HEK293 (cell line): ENCODE results near the gene HS3ST5.

Source experiments
- CTCF ChIA-PET: fragments of 350-600 bp; formaldehyde crosslinking; extraction: SDS; loops from one replicate; lab custom pipeline; 2021; ENCODE audit warnings: antibody characterized with exemption; lab: Yijun Ruan, JAX
- POLR2A ChIA-PET: fragments of 300-600 bp; formaldehyde crosslinking; extraction: SDS; loops from one replicate; lab custom pipeline; 2020; ENCODE audit warnings: antibody characterized with exemption, inconsistent platforms; lab: Yijun Ruan, JAX
- H3K27ac ChIP-seq: fragments of 200-500 bp; sonication (Bioruptor generic); 2 replicates; pipeline ENCODE4 v1.5.1; 2014; ENCODE audit warnings: low read depth, low read length, control low read depth, inconsistent platforms; ENCODE audit errors: extremely low read depth
- H3K36me3 ChIP-seq, 2 experiments: fragments of 200-500 bp in 1 of 2; sonication (Bioruptor generic) in 1 of 2; 1 replicate in 1 of 2; 2 replicates in 1 of 2; pipeline ENCODE4 v1.5.1; 2014 to 2017; ENCODE audit warnings: inconsistent platforms in 2 of 2, low read length in 2 of 2; ENCODE audit not compliant: control insufficient read depth in 2 of 2, insufficient read depth in 1 of 2
- H3K4me1 ChIP-seq: fragments of 200-500 bp; sonication (Bioruptor generic); 2 replicates; pipeline ENCODE4 v1.5.1; 2014; ENCODE audit warnings: mild to moderate bottlenecking, low read length, inconsistent platforms; ENCODE audit not compliant: control insufficient read depth, insufficient read depth
- H3K4me3 ChIP-seq: 2 replicates; pipeline ENCODE4 v1.5.1; 2011; ENCODE audit warnings: low read depth, mild to moderate bottlenecking, control low read depth, low read length, moderate library complexity
- H3K9me3 ChIP-seq: fragments of 200-500 bp; sonication (Bioruptor generic); 2 replicates; pipeline ENCODE4 v1.5.1; 2014; ENCODE audit warnings: low read depth, low read length, inconsistent platforms; ENCODE audit not compliant: control insufficient read depth, insufficient read depth
- ATF2 ChIP-seq: fragments of 450-650 bp; formaldehyde crosslinking; IDR thresholded peaks from 2 replicates; pipeline ENCODE4 v1.5.1; 2016; ENCODE audit warnings: missing biosample characterization, missing genetic modification characterization, low read depth
- BCL11B ChIP-seq: fragments of 450-650 bp; formaldehyde crosslinking; IDR thresholded peaks from 2 replicates; pipeline ENCODE4 v1.5.1; 2016; ENCODE audit warnings: low read depth, missing biosample characterization, missing genetic modification characterization
- GLIS2 ChIP-seq: fragments of 450-650 bp; formaldehyde crosslinking; IDR thresholded peaks from 2 replicates; pipeline ENCODE4 v1.5.1; 2016; ENCODE audit warnings: missing biosample characterization, missing genetic modification characterization
- HOXD13 ChIP-seq: sonication (generic); formaldehyde crosslinking; IDR thresholded peaks from 2 replicates; pipeline ENCODE4 v1.8.0; 2022; ENCODE audit warnings: missing genetic modification reagents, borderline replicate concordance
- KLF16 ChIP-seq: fragments of 450-650 bp; formaldehyde crosslinking; IDR thresholded peaks from 2 replicates; pipeline ENCODE4 v1.5.1; 2017; ENCODE audit warnings: missing biosample characterization, missing genetic modification characterization
- SCRT1 ChIP-seq: fragments of 450-650 bp; formaldehyde crosslinking; IDR thresholded peaks from 2 replicates; pipeline ENCODE4 v1.5.1; 2016; ENCODE audit warnings: missing biosample characterization, missing genetic modification characterization, borderline replicate concordance
- SCRT2 ChIP-seq: fragments of 450-650 bp; formaldehyde crosslinking; IDR thresholded peaks from 2 replicates; pipeline ENCODE4 v1.5.1; 2016; ENCODE audit warnings: missing biosample characterization, missing genetic modification characterization
- SP7 ChIP-seq: fragments of 450-650 bp; formaldehyde crosslinking; IDR thresholded peaks from 2 replicates; pipeline ENCODE4 v1.5.1; 2016; ENCODE audit warnings: missing biosample characterization, missing genetic modification characterization
- TRIM28 ChIP-seq: IDR thresholded peaks from 2 replicates; pipeline ENCODE4 v1.6.1; 2011; ENCODE audit warnings: low read length, control low read depth, borderline replicate concordance
- ZBTB26 ChIP-seq: fragments of 450-650 bp; formaldehyde crosslinking; optimal IDR thresholded peaks from 2 replicates; pipeline ENCODE3; 2016; ENCODE audit warnings: missing biosample characterization, mild to moderate bottlenecking, missing genetic modification characterization
- ZFP3 ChIP-seq: fragments of 450-650 bp; formaldehyde crosslinking; IDR thresholded peaks from 2 replicates; pipeline ENCODE4 v1.5.1; 2016; ENCODE audit warnings: low read depth, missing biosample characterization, missing genetic modification characterization
- ZFP41 ChIP-seq: fragments of 450-650 bp; formaldehyde crosslinking; IDR thresholded peaks from 2 replicates; pipeline ENCODE4 v1.5.1; 2016; ENCODE audit warnings: missing biosample characterization, missing genetic modification characterization, borderline replicate concordance
- ZNF114 ChIP-seq: fragments of 450-650 bp; formaldehyde crosslinking; IDR thresholded peaks from 2 replicates; pipeline ENCODE4 v1.5.0; 2017; ENCODE audit warnings: missing biosample characterization, missing genetic modification characterization
- ZNF132 ChIP-seq: fragments of 450-650 bp; formaldehyde crosslinking; IDR thresholded peaks from 2 replicates; pipeline ENCODE4 v1.5.1; 2017; ENCODE audit warnings: missing biosample characterization, missing genetic modification characterization, borderline replicate concordance
- ZNF2 ChIP-seq: fragments of 450-650 bp; formaldehyde crosslinking; IDR thresholded peaks from 2 replicates; pipeline ENCODE4 v1.5.1; 2016; ENCODE audit warnings: missing biosample characterization, missing genetic modification characterization
- ZNF214 ChIP-seq: fragments of 450-650 bp; formaldehyde crosslinking; IDR thresholded peaks from 2 replicates; pipeline ENCODE4 v1.5.1; 2017; ENCODE audit warnings: missing biosample characterization, mild to moderate bottlenecking, missing genetic modification characterization, borderline replicate concordance
- ZNF292 ChIP-seq: fragments of 450-650 bp; formaldehyde crosslinking; IDR thresholded peaks from 2 replicates; pipeline ENCODE4 v1.5.1; 2016; ENCODE audit warnings: low read depth, missing biosample characterization, missing genetic modification characterization, borderline replicate concordance
- ZNF404 ChIP-seq: fragments of 450-650 bp; formaldehyde crosslinking; IDR thresholded peaks from 2 replicates; pipeline ENCODE4 v1.5.1; 2017; ENCODE audit warnings: missing biosample characterization, missing genetic modification characterization
- ZNF518A ChIP-seq: fragments of 450-650 bp; formaldehyde crosslinking; conservative IDR thresholded peaks from 2 replicates; pipeline ENCODE4 v1.5.1; 2016; ENCODE audit warnings: low read depth, missing biosample characterization, missing genetic modification characterization
- ZNF521 ChIP-seq: fragments of 450-650 bp; formaldehyde crosslinking; IDR thresholded peaks from 2 replicates; pipeline ENCODE4 v1.5.1; 2017; ENCODE audit warnings: missing biosample characterization, mild to moderate bottlenecking, missing genetic modification characterization
- ZNF549 ChIP-seq: fragments of 450-650 bp; IDR thresholded peaks from 2 replicates; pipeline ENCODE4 v1.5.1; 2018; ENCODE audit warnings: missing biosample characterization, missing genetic modification characterization, mild to moderate bottlenecking, inconsistent platforms, moderate library complexity
- ZNF558 ChIP-seq: fragments of 450-650 bp; formaldehyde crosslinking; IDR thresholded peaks from 2 replicates; pipeline ENCODE4 v1.5.1; 2016; ENCODE audit warnings: missing biosample characterization, missing genetic modification characterization
- ZNF596 ChIP-seq: fragments of 450-650 bp; IDR thresholded peaks from 2 replicates; pipeline ENCODE4 v1.5.0; 2018; ENCODE audit warnings: missing biosample characterization, mild to moderate bottlenecking, missing genetic modification characterization, moderate library complexity
- ZNF660 ChIP-seq: fragments of 450-650 bp; IDR thresholded peaks from 2 replicates; pipeline ENCODE4 v1.5.1; 2018; ENCODE audit warnings: missing biosample characterization, mild to moderate bottlenecking, missing genetic modification characterization
- ZNF777 ChIP-seq: fragments of 450-650 bp; formaldehyde crosslinking; IDR thresholded peaks from 2 replicates; pipeline ENCODE4 v1.5.1; 2017; ENCODE audit warnings: missing biosample characterization, missing genetic modification characterization, borderline replicate concordance
- ZSCAN18 ChIP-seq: fragments of 450-650 bp; formaldehyde crosslinking; IDR thresholded peaks from 2 replicates; pipeline ENCODE4 v1.5.1; 2016; ENCODE audit warnings: missing biosample characterization, missing genetic modification characterization
- ZSCAN23 ChIP-seq: fragments of 450-650 bp; formaldehyde crosslinking; IDR thresholded peaks from 2 replicates; pipeline ENCODE4 v1.5.1; 2016; ENCODE audit warnings: missing biosample characterization, missing genetic modification characterization
- ZSCAN4 ChIP-seq: fragments of 450-650 bp; formaldehyde crosslinking; IDR thresholded peaks from 2 replicates; pipeline ENCODE4 v1.5.1; 2017; ENCODE audit warnings: missing biosample characterization, missing genetic modification characterization

HS3ST5 gene

GRCh38 chr6:114362396-114362795 lies 19.6 kb upstream of the HS3ST5 start:
- H3K27ac ChIP-seq, result no peak overlapping the region
- CTCF ChIA-PET, result interaction anchor here (2.3 kb wide), 1 partner anchor 19 kb away, joined by 9 read pairs; the partner anchor contains the start of gene HS3ST5
- no peaks in the 10 kb centered on the region for H3K36me3 ChIP-seq
- POLR2A ChIA-PET, result no interaction called here
- no peak for TF ChIP-seq ZNF558 (tag by site-specific recombination)
- TF ChIP-seq ZNF2 (tag by site-specific recombination), result no peak
- TF ChIP-seq ZNF214 (tag by site-specific recombination), result no peak
- TF ChIP-seq KLF16 (tag by site-specific recombination), result no peak
- TF ChIP-seq SP7 (tag by site-specific recombination), result no peak
- TF ChIP-seq ZNF660, result no peak
- no peak for TF ChIP-seq ZNF596 (tag by site-specific recombination)
- TF ChIP-seq ZBTB26, result no peak
- TF ChIP-seq ZNF777, result no peak
- TF ChIP-seq ATF2 (tag by site-specific recombination), result no peak
- TF ChIP-seq ZNF518A (tag by site-specific recombination), result no peak
- no peak for TF ChIP-seq GLIS2 (tag by site-specific recombination)
- no peak for TF ChIP-seq ZSCAN18 (tag by site-specific recombination)
- no peak for TF ChIP-seq ZFP3
- no peak for TF ChIP-seq SCRT1 (tag by site-specific recombination)
- TF ChIP-seq, all 188 proteins: peak for 0
- Histone ChIP-seq H3K9me3 (no peaks in the 10 kb centered on the region), H3K4me3 (no peak overlapping the region), H3K4me1 (no peaks in the 10 kb centered on the region)

GRCh38 chr6:114361036-114361435 lies 18.2 kb upstream of the HS3ST5 start:
- Histone ChIP-seq H3K36me3 (no peaks in the 10 kb centered on the region), H3K9me3 (no peaks in the 10 kb centered on the region), H3K27ac (no peak overlapping the region), H3K4me1 (no peaks in the 10 kb centered on the region), H3K4me3 (no peak overlapping the region)
- POLR2A ChIA-PET, result no interaction called here
- CTCF ChIA-PET, result interaction anchor here (2.3 kb wide), 1 partner anchor 17 kb away, joined by 9 read pairs; the partner anchor contains the start of gene HS3ST5
- no peak for TF ChIP-seq ZNF549 (tag by site-specific recombination)
- no peak for TF ChIP-seq ZNF404 (tag by site-specific recombination)
- TF ChIP-seq ZNF114 (tag by site-specific recombination), result no peak
- no peak for TF ChIP-seq HOXD13 (CRISPR knock-in tag)
- TF ChIP-seq ZNF292 (tag by site-specific recombination), result no peak
- no peak for TF ChIP-seq ZNF521 (tag by site-specific recombination)
- no peak for TF ChIP-seq ZNF132 (tag by site-specific recombination)
- TF ChIP-seq BCL11B, result no peak
- no peak for TF ChIP-seq ZSCAN4
- no peak for TF ChIP-seq ZSCAN23
- no peak for TF ChIP-seq SCRT2 (tag by site-specific recombination)
- no peak for TF ChIP-seq TRIM28
- TF ChIP-seq ZFP41 (tag by site-specific recombination), result no peak
